Measurements from ENCODE around the gene TSPAN18.

DNA sequence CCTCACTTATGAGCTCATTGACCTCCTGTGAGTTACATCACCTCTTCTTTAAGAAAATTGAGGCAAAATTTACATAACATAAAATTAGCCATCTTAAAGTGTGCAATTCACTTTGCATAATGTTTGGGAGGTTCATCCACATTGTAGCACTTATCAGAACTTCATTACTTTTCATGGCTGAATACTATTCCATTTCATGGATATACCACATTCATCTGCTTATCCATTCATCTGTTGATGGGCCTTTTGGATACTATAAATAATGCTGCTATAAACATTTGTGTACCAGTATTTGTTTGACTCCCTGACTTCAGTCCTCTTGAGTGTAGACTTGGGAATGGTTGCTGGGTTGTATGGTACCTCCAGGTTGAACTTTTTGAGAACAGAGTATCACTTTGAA lies 120.6 kb downstream of the TSPAN18 start:
- TF ChIP-seq EP300 (IDR thresholded peaks at IDR 0.05) (no peak), POLR2AphosphoS5 (IDR thresholded peaks at IDR 0.05) (no peak)

Data from stomach (tissue), 4 donors.